ENCODE results near the gene ARHGAP24.

Gene ARHGAP24

DNA sequence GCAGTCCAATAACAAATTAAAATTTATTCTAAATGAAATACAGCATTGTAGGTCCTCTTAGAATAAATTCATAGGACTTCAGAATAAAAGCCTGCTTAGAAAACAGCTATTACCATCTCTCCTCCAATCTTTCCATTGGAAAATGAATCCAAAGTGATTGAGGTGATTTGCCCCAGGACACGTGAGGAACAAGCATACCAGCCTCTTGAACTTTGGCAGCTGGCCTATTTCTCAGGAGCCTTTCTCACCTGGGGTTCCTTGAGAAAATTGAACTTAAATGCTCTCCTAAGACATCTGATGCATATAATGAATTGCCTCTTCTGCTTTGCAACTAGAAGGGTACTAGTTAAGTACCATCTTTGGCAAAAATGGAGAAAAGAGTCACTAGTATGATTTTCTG is 13.5 kb downstream of the ARHGAP24 start:
- Histone ChIP-seq H3K9ac (ENCODE audit: low read length) (no peak overlapping the region), H3K36me3 (ENCODE audit: low read length) (no peaks in the 10 kb centered on the region), H3F3A (ENCODE audit: insufficient read depth) (0 out of 2 replicates have a peak, but pooled peaks cover 11% of the 10 kb centered on the region), H3K4me3 (ENCODE audit: insufficient read depth, low read length, poor library complexity, severe bottlenecking) (no peak overlapping the region), H4K20me1 (ENCODE audit: low read depth, low read length) (no peaks in the 10 kb centered on the region), H3K27ac (ENCODE audit: low read depth, low read length) (no peak overlapping the region), H3K9me3 (ENCODE audit: insufficient read depth, low read length) (no peaks in the 10 kb centered on the region), H3K27me3 (ENCODE audit: low read length) (no peaks in the 10 kb centered on the region), H3K79me2 (ENCODE audit: insufficient read depth, low read length) (peaks cover 69% of the 10 kb centered on the region), H3K9me2 (replicated peaks; ENCODE audit: insufficient read depth, low read length) (no peaks in the 10 kb centered on the region), H3K4me2 (ENCODE audit: low read depth, low read length, poor library complexity, severe bottlenecking) (no peak overlapping the region), H2AFZ (ENCODE audit: low read depth, low read length, severe bottlenecking) (no peak overlapping the region)
- no peak for TF ChIP-seq EZH2phosphoT487 (conservative IDR thresholded peaks at IDR 0.05; ENCODE audit: low read length)
- TF ChIP-seq, protein P1, sequence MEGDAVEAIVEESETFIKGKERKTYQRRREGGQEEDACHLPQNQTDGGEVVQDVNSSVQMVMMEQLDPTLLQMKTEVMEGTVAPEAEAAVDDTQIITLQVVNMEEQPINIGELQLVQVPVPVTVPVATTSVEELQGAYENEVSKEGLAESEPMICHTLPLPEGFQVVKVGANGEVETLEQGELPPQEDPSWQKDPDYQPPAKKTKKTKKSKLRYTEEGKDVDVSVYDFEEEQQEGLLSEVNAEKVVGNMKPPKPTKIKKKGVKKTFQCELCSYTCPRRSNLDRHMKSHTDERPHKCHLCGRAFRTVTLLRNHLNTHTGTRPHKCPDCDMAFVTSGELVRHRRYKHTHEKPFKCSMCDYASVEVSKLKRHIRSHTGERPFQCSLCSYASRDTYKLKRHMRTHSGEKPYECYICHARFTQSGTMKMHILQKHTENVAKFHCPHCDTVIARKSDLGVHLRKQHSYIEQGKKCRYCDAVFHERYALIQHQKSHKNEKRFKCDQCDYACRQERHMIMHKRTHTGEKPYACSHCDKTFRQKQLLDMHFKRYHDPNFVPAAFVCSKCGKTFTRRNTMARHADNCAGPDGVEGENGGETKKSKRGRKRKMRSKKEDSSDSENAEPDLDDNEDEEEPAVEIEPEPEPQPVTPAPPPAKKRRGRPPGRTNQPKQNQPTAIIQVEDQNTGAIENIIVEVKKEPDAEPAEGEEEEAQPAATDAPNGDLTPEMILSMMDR (IDR thresholded peaks at IDR 0.05; ENCODE audit: insufficient read depth, low read length, poor library complexity, severe bottlenecking): no peak

DNA sequence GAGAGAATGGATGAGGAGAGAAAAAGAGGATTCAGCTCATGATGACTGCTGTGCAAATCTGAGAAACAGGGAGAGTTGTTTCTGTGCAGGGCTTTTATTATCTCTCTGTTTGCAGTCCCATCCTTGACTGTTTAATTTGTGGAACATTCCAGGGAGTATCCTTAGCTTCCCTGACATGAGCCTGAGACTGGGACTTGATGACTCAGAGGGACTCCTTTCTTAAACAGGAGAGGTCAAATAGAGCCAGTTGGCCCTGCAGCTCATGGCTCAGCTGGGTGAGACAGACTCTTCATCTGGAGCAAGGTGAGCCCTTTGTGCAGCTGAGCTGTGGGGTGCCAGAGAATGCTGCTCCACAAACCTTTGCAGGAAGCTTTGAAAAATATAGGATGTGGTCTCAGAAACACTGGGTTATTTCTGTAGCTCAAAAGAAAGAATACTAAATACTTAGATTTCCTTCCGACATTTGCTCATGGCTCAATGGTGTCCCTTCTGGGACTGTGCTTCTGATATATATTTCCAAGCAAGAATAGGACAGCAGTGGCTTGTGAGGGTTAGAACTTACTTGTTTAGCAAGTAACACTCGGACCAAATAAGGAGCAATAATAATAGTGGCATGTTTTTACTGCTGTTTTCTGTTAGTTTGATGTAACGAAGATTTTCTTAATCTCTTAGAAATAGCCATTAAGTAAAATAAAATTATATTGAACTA is 14.5 kb downstream of the ARHGAP24 start:
- H2AFZ ChIP-seq (ENCODE audit: low read depth, low read length, severe bottlenecking): no peak overlapping the region
- H3K9me3 ChIP-seq (ENCODE audit: insufficient read depth, low read length): no peaks in the 10 kb centered on the region
- H3F3A ChIP-seq (ENCODE audit: insufficient read depth): 0 out of 2 replicates have a peak, but pooled peaks cover 11% of the 10 kb centered on the region
- no peaks in the 10 kb centered on the region for H3K27me3 ChIP-seq (ENCODE audit: low read length)
- no peaks in the 10 kb centered on the region for H3K36me3 ChIP-seq (ENCODE audit: low read length)
- H3K79me2 ChIP-seq (ENCODE audit: insufficient read depth, low read length): peaks cover 71% of the 10 kb centered on the region
- H3K9me2 ChIP-seq (replicated peaks; ENCODE audit: insufficient read depth, low read length): no peaks in the 10 kb centered on the region
- H3K27ac ChIP-seq (ENCODE audit: low read depth, low read length): no peak overlapping the region
- no peak overlapping the region for H3K4me2 ChIP-seq (ENCODE audit: low read depth, low read length, poor library complexity, severe bottlenecking)
- H3K9ac ChIP-seq (ENCODE audit: low read length): no peak overlapping the region
- H3K4me3 ChIP-seq (ENCODE audit: insufficient read depth, low read length, poor library complexity, severe bottlenecking): no peak overlapping the region
- H4K20me1 ChIP-seq (ENCODE audit: low read depth, low read length): no peaks in the 10 kb centered on the region
- TF ChIP-seq, protein P1 (IDR thresholded peaks at IDR 0.05; ENCODE audit: insufficient read depth, low read length, poor library complexity, severe bottlenecking): no peak
- TF ChIP-seq EZH2phosphoT487 (conservative IDR thresholded peaks at IDR 0.05; ENCODE audit: low read length): no peak

DNA sequence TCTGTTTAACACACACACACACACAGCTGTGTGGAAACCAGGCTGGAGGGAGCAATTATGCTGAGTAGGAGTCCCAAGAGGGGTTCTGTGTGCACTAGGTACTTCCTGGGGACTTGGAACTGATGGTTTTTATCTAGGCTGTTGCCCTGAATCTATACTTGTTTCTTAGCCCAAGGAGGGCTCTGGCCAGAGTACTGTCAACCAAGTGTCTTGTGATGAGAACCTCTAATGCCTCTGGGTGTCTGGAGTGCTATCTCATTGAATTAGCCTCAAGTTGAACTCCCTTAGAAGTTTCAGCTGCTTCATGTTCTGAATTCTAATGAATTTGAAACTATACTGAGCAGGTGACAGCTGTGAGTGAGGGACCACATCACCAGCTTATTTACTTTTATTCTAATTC is 16.6 kb downstream of the ARHGAP24 start:
- Histone ChIP-seq H3K4me2 (ENCODE audit: low read depth, low read length, poor library complexity, severe bottlenecking) (peak overlapping the region; percentile 41), H3K9me3 (ENCODE audit: insufficient read depth, low read length) (no peaks in the 10 kb centered on the region), H3F3A (ENCODE audit: insufficient read depth) (0 out of 2 replicates have a peak, but pooled peaks cover 11% of the 10 kb centered on the region), H3K9ac (ENCODE audit: low read length) (no peak overlapping the region; the same call in 1 of the 2 replicates), H3K9me2 (replicated peaks; ENCODE audit: insufficient read depth, low read length) (no peaks in the 10 kb centered on the region), H3K27me3 (ENCODE audit: low read length) (no peaks in the 10 kb centered on the region), H2AFZ (ENCODE audit: low read depth, low read length, severe bottlenecking) (no peak overlapping the region), H3K27ac (ENCODE audit: low read depth, low read length) (peak overlapping the region; percentile 59), H4K20me1 (ENCODE audit: low read depth, low read length) (no peaks in the 10 kb centered on the region), H3K79me2 (ENCODE audit: insufficient read depth, low read length) (peaks cover 66% of the 10 kb centered on the region), H3K36me3 (ENCODE audit: low read length) (no peaks in the 10 kb centered on the region), H3K4me3 (ENCODE audit: insufficient read depth, low read length, poor library complexity, severe bottlenecking) (no peak overlapping the region)
- TF ChIP-seq EZH2phosphoT487 (conservative IDR thresholded peaks at IDR 0.05; ENCODE audit: low read length): no peak

DNA sequence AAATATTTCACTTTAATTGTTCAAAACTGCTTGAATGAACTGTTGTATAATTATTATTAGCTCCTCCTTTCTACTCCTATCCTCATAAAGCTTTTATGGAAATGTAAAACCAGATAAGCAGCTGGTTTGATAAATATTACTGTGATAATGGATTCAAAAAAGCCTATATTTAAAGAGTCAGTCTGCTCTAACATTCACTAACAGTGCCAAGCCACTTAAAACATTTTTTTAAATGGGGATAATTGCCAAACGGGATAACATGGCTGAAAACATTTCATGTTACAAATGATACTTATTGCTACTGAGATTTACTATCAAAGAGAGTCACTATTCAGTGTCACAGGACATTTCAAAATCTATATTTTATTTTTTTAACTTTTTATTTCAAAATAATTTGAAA is 17.4 kb downstream of the ARHGAP24 start:
- H3K4me2 ChIP-seq (ENCODE audit: low read depth, low read length, poor library complexity, severe bottlenecking): peak overlapping the region; percentile 41
- no peak overlapping the region for H3K4me3 ChIP-seq (ENCODE audit: insufficient read depth, low read length, poor library complexity, severe bottlenecking)
- TF ChIP-seq, protein P1 (IDR thresholded peaks at IDR 0.05; ENCODE audit: insufficient read depth, low read length, poor library complexity, severe bottlenecking): no peak
- no peak for TF ChIP-seq EZH2phosphoT487 (conservative IDR thresholded peaks at IDR 0.05; ENCODE audit: low read length)
- no peaks in the 10 kb centered on the region for H4K20me1 ChIP-seq (ENCODE audit: low read depth, low read length)
- H2AFZ ChIP-seq (ENCODE audit: low read depth, low read length, severe bottlenecking): no peak overlapping the region
- no peak overlapping the region for H3K9ac ChIP-seq (ENCODE audit: low read length)
- no peaks in the 10 kb centered on the region for H3K9me3 ChIP-seq (ENCODE audit: insufficient read depth, low read length)
- H3K27me3 ChIP-seq (ENCODE audit: low read length): no peaks in the 10 kb centered on the region
- H3K9me2 ChIP-seq (replicated peaks; ENCODE audit: insufficient read depth, low read length): no peaks in the 10 kb centered on the region
- 0 out of 2 replicates have a peak overlapping the region, but pooled peaks have one; percentile 59 for H3K27ac ChIP-seq (ENCODE audit: low read depth, low read length)
- H3F3A ChIP-seq (ENCODE audit: insufficient read depth): 0 out of 2 replicates have a peak, but pooled peaks cover 11% of the 10 kb centered on the region
- H3K79me2 ChIP-seq (ENCODE audit: insufficient read depth, low read length): peaks cover 70% of the 10 kb centered on the region
- H3K36me3 ChIP-seq (ENCODE audit: low read length): no peaks in the 10 kb centered on the region
